ENCODE results near the gene TFCP2L1.

Gene TFCP2L1

DNA sequence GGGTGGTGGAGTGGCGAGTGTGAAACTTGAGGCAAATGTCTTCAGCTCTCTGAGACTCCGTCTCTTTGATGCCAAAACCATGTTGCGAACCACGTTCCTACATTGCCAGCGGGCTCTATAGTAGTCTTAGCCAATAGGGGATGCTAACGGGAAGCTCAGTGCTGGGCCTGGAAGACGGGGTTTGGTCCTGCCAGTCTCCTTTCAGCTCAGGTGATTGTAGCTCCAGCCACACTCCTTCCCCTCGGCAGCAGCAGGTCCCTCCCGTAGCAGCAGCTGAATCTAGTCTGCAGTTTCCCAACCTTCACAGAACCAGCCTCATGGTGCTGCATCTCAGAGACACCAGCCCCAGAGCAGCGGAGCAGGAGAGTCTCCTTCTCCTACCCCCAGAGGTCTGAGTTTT lies 109.7 kb downstream of the TFCP2L1 start:
- POLR2A ChIA-PET, result no interaction called here
- TF ChIP-seq GLI2 (tag by site-specific recombination; IDR thresholded peaks at IDR 0.05; ENCODE audit: borderline replicate concordance, low read depth) (no peak), KLF8 (tag by site-specific recombination; IDR thresholded peaks at IDR 0.05) (no peak), BCL11B (tag by site-specific recombination; IDR thresholded peaks at IDR 0.05; ENCODE audit: low read depth) (no peak), HOXA7 (CRISPR knock-in tag; IDR thresholded peaks at IDR 0.05; ENCODE audit: borderline replicate concordance) (no peak), ZNF266 (tag by site-specific recombination; IDR thresholded peaks at IDR 0.05; ENCODE audit: low read depth) (no peak), ZNF585B (tag by site-specific recombination; IDR thresholded peaks at IDR 0.05) (no peak), ZSCAN16 (tag by site-specific recombination; IDR thresholded peaks at IDR 0.05) (no peak), KLF16 (tag by site-specific recombination; IDR thresholded peaks at IDR 0.05) (no peak)
- TF ChIP-seq, protein P1, sequence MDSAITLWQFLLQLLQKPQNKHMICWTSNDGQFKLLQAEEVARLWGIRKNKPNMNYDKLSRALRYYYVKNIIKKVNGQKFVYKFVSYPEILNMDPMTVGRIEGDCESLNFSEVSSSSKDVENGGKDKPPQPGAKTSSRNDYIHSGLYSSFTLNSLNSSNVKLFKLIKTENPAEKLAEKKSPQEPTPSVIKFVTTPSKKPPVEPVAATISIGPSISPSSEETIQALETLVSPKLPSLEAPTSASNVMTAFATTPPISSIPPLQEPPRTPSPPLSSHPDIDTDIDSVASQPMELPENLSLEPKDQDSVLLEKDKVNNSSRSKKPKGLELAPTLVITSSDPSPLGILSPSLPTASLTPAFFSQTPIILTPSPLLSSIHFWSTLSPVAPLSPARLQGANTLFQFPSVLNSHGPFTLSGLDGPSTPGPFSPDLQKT (IDR thresholded peaks at IDR 0.05; ENCODE audit: borderline replicate concordance, low read depth, low read length), result no peak
- H3K9me3 ChIP-seq (ENCODE audit: control insufficient read depth, insufficient read depth, low read depth, low read length), result no peaks in the 10 kb centered on the region
- H3K4me1 ChIP-seq (ENCODE audit: control insufficient read depth, insufficient read depth, low read length), result no peaks in the 10 kb centered on the region
- no peak overlapping the region for H3K4me3 ChIP-seq (ENCODE audit: low read depth, low read length)
- no peaks in the 10 kb centered on the region for H3K36me3 ChIP-seq (ENCODE audit: control insufficient read depth in 2 of 2, insufficient read depth in 1 of 2, low read length in 2 of 2)
- CTCF ChIA-PET, result interaction anchor here (2.0 kb wide), 1 partner anchor 10 kb away, joined by 5 read pairs; no protein-coding TSS in a partner anchor
- no peak overlapping the region for H3K27ac ChIP-seq (ENCODE audit: extremely low read depth, low read depth, low read length)

DNA sequence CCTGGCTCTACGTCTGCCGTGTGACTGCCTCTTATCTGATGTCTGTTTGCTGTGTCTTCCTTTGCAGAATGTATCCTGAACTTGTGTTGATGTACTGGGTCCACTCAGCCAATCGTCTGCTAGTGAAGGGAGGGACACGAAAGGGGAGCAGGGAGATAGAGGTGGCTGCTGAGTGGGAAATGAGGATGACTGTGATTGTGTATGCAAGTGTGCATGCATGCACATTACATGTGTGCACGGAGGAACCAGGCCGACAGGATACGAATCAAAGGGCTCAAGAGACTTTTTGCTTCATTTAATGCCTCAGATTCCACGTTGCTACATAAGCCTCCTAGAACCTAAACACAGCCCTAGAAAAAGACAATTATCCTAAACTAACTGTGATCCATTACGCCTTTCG lies 111.2 kb downstream of the TFCP2L1 start:
- H3K36me3 ChIP-seq (ENCODE audit: control insufficient read depth in 2 of 2, insufficient read depth in 1 of 2, low read length in 2 of 2), result no peaks in the 10 kb centered on the region
- TF ChIP-seq ZNF112 (tag by site-specific recombination; IDR thresholded peaks at IDR 0.05) (no peak), SP3 (tag by site-specific recombination; IDR thresholded peaks at IDR 0.05) (no peak), ZNF558 (tag by site-specific recombination; IDR thresholded peaks at IDR 0.05) (no peak), ZBTB20 (tag by site-specific recombination; IDR thresholded peaks at IDR 0.05) (no peak)
- no peak overlapping the region for H3K27ac ChIP-seq (ENCODE audit: extremely low read depth, low read depth, low read length)
- no peak overlapping the region for H3K4me3 ChIP-seq (ENCODE audit: low read depth, low read length)
- ChIA-PET POLR2A (no interaction called here), CTCF (no interaction called here)
- H3K4me1 ChIP-seq (ENCODE audit: control insufficient read depth, insufficient read depth, low read length), result no peaks in the 10 kb centered on the region
- no peaks in the 10 kb centered on the region for H3K9me3 ChIP-seq (ENCODE audit: control insufficient read depth, insufficient read depth, low read depth, low read length)

DNA sequence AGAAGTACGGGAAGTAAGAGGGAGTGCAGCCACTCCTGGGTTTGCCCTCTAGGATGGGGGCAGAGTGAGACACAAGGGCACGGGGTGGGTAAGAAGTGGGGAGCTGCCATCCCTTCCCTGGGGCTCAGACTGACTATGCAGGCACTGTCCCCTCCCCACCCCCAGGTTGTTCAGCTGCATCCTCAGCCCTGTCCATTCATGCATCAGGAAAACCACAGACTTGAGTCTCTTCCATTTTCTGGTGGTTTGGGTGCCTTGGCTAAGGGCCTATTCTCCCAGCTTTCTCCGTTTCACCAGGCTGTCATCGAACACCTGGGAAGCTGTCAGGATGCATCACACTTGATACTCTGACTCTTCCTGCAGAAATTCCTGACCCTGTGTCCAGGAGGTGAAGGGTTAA lies 111.9 kb downstream of the TFCP2L1 start:
- Histone ChIP-seq H3K36me3 (ENCODE audit: control insufficient read depth in 2 of 2, insufficient read depth in 1 of 2, low read length in 2 of 2) (no peaks in the 10 kb centered on the region), H3K4me3 (ENCODE audit: low read depth, low read length) (no peak overlapping the region), H3K9me3 (ENCODE audit: control insufficient read depth, insufficient read depth, low read depth, low read length) (no peaks in the 10 kb centered on the region), H3K4me1 (ENCODE audit: control insufficient read depth, insufficient read depth, low read length) (no peaks in the 10 kb centered on the region), H3K27ac (ENCODE audit: extremely low read depth, low read depth, low read length) (no peak overlapping the region)
- ChIA-PET POLR2A (no interaction called here), CTCF (interaction anchor here (0.6 kb wide), 1 partner anchor 91 kb away, joined by 3 read pairs; no protein-coding TSS in a partner anchor)
- TF ChIP-seq, protein P2, sequence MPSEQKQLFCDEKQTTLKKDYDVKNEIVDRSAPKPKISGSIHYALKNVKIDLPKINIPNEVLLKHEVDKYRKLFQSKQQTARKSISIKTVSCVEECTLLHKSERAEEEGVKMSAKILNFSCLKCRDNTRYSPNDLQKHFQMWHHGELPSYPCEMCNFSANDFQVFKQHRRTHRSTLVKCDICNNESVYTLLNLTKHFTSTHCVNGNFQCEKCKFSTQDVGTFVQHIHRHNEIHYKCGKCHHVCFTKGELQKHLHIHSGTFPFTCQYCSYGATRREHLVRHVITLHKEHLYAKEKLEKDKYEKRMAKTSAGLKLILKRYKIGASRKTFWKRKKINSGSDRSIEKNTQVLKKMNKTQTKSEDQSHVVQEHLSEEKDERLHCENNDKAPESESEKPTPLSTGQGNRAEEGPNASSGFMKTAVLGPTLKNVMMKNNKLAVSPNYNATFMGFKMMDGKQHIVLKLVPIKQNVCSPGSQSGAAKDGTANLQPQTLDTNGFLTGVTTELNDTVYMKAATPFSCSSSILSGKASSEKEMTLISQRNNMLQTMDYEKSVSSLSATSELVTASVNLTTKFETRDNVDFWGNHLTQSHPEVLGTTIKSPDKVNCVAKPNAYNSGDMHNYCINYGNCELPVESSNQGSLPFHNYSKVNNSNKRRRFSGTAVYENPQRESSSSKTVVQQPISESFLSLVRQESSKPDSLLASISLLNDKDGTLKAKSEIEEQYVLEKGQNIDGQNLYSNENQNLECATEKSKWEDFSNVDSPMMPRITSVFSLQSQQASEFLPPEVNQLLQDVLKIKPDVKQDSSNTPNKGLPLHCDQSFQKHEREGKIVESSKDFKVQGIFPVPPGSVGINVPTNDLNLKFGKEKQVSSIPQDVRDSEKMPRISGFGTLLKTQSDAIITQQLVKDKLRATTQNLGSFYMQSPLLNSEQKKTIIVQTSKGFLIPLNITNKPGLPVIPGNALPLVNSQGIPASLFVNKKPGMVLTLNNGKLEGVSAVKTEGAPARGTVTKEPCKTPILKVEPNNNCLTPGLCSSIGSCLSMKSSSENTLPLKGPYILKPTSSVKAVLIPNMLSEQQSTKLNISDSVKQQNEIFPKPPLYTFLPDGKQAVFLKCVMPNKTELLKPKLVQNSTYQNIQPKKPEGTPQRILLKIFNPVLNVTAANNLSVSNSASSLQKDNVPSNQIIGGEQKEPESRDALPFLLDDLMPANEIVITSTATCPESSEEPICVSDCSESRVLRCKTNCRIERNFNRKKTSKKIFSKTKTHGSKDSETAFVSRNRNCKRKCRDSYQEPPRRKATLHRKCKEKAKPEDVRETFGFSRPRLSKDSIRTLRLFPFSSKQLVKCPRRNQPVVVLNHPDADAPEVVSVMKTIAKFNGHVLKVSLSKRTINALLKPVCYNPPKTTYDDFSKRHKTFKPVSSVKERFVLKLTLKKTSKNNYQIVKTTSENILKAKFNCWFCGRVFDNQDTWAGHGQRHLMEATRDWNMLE (tag by site-specific recombination; conservative IDR thresholded peaks at IDR 0.05; ENCODE audit: low read depth), result no peak
- TF ChIP-seq, protein P3, sequence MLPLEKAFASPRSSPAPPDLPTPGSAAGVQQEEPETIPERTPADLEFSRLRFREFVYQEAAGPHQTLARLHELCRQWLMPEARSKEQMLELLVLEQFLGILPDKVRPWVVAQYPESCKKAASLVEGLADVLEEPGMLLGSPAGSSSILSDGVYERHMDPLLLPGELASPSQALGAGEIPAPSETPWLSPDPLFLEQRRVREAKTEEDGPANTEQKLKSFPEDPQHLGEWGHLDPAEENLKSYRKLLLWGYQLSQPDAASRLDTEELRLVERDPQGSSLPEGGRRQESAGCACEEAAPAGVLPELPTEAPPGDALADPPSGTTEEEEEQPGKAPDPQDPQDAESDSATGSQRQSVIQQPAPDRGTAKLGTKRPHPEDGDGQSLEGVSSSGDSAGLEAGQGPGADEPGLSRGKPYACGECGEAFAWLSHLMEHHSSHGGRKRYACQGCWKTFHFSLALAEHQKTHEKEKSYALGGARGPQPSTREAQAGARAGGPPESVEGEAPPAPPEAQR (tag by site-specific recombination; IDR thresholded peaks at IDR 0.05), result no peak
- no peak for TF ChIP-seq ZNF175 (tag by site-specific recombination; IDR thresholded peaks at IDR 0.05)
- no peak for TF ChIP-seq ZNF626 (tag by site-specific recombination; IDR thresholded peaks at IDR 0.05)
- TF ChIP-seq ZBTB48 (tag by site-specific recombination; IDR thresholded peaks at IDR 0.05), result no peak
- TF ChIP-seq ZNF184 (tag by site-specific recombination; IDR thresholded peaks at IDR 0.05), result no peak
- TF ChIP-seq, protein P4, sequence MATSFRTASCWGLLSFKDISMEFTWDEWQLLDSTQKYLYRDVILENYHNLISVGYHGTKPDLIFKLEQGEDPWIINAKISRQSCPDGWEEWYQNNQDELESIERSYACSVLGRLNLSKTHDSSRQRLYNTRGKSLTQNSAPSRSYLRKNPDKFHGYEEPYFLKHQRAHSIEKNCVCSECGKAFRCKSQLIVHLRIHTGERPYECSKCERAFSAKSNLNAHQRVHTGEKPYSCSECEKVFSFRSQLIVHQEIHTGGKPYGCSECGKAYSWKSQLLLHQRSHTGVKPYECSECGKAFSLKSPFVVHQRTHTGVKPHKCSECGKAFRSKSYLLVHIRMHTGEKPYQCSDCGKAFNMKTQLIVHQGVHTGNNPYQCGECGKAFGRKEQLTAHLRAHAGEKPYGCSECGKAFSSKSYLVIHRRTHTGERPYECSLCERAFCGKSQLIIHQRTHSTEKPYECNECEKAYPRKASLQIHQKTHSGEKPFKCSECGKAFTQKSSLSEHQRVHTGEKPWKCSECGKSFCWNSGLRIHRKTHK (tag by site-specific recombination; IDR thresholded peaks at IDR 0.05), result no peak
- TF ChIP-seq ZSCAN16 (tag by site-specific recombination; IDR thresholded peaks at IDR 0.05), result no peak
- TF ChIP-seq RBAK (tag by site-specific recombination; IDR thresholded peaks at IDR 0.05), result no peak
- no peak for TF ChIP-seq ZNF223 (tag by site-specific recombination; IDR thresholded peaks at IDR 0.05)
- TF ChIP-seq, protein P5, sequence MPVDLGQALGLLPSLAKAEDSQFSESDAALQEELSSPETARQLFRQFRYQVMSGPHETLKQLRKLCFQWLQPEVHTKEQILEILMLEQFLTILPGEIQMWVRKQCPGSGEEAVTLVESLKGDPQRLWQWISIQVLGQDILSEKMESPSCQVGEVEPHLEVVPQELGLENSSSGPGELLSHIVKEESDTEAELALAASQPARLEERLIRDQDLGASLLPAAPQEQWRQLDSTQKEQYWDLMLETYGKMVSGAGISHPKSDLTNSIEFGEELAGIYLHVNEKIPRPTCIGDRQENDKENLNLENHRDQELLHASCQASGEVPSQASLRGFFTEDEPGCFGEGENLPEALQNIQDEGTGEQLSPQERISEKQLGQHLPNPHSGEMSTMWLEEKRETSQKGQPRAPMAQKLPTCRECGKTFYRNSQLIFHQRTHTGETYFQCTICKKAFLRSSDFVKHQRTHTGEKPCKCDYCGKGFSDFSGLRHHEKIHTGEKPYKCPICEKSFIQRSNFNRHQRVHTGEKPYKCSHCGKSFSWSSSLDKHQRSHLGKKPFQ (tag by site-specific recombination; IDR thresholded peaks at IDR 0.05), result no peak
